ENCODE data around the gene TBX3.

Gene TBX3

GRCh38 chr12:114672817-114673168 is 11.2 kb downstream of the TBX3 start:
- no peak for TF ChIP-seq CTCF (IDR thresholded peaks at IDR 0.05; ENCODE audit: low read length, missing control alignments)
- H3K4me3 ChIP-seq (replicated peaks; ENCODE audit: low read depth, low read length), result peak overlapping the region; percentile 12
- no peak for DNase-seq (ENCODE audit: low read depth)

GRCh38 chr12:114671443-114672411 is 12.2 kb downstream of the TBX3 start:
- no peak for DNase-seq (ENCODE audit: low read depth)
- no peak overlapping the region for H3K4me3 ChIP-seq (replicated peaks; ENCODE audit: low read depth, low read length)
- no peak for TF ChIP-seq CTCF (IDR thresholded peaks at IDR 0.05; ENCODE audit: low read length, missing control alignments)

GRCh38 chr12:114671066-114671442 is 12.9 kb downstream of the TBX3 start:
- TF ChIP-seq CTCF (IDR thresholded peaks at IDR 0.05; ENCODE audit: low read length, missing control alignments), result no peak
- H3K4me3 ChIP-seq (replicated peaks; ENCODE audit: low read depth, low read length), result no peak overlapping the region
- DNase-seq (ENCODE audit: low read depth), result no peak

GRCh38 chr12:114670291-114670980 is 13.5 kb downstream of the TBX3 start:
- DNase-seq (ENCODE audit: low read depth), result no peak
- no peak overlapping the region for H3K4me3 ChIP-seq (replicated peaks; ENCODE audit: low read depth, low read length)
- TF ChIP-seq CTCF (IDR thresholded peaks at IDR 0.05; ENCODE audit: low read length, missing control alignments), result no peak

GRCh38 chr12:114669401-114670290 is 14.3 kb downstream of the TBX3 start:
- peak overlapping the region; percentile 13 for H3K4me3 ChIP-seq (replicated peaks; ENCODE audit: low read depth, low read length)
- peak; percentile 49 for DNase-seq (ENCODE audit: low read depth)
- TF ChIP-seq CTCF (IDR thresholded peaks at IDR 0.05; ENCODE audit: low read length, missing control alignments), result no peak

- no peak for DNase-seq (ENCODE audit: low read depth)
- peak overlapping the region; percentile 61 for H3K4me3 ChIP-seq (replicated peaks; ENCODE audit: low read depth, low read length)
- TF ChIP-seq CTCF (IDR thresholded peaks at IDR 0.05; ENCODE audit: low read length, missing control alignments), result no peak
These were observed 15.1 kb downstream of the TBX3 start for GRCh38 chr12:114668886-114669288.

Measured in fibroblast of pulmonary artery (primary cell).